Measurements from ENCODE around the gene PRRX2.

DNA sequence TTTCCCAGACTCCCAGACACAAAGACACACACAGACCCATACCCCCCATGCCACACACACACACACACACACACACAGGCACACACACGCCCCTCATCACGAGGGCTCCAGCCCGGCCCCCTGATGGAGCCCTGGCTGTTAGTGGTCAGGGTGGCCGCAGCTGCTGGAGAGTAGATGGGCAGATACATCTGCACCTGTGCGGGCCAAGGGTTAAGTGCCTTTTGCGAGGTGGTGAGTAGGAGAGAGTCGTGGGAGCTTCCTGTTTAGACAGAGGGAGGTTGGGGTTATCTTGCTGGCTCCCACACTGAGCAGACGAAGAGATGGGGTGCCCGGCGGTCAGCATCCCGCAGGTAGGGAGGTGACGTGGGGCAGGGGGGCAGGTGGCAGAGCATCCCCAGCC, 8.2 kb downstream of the PRRX2 start:
- TF ChIP-seq, protein P1, sequence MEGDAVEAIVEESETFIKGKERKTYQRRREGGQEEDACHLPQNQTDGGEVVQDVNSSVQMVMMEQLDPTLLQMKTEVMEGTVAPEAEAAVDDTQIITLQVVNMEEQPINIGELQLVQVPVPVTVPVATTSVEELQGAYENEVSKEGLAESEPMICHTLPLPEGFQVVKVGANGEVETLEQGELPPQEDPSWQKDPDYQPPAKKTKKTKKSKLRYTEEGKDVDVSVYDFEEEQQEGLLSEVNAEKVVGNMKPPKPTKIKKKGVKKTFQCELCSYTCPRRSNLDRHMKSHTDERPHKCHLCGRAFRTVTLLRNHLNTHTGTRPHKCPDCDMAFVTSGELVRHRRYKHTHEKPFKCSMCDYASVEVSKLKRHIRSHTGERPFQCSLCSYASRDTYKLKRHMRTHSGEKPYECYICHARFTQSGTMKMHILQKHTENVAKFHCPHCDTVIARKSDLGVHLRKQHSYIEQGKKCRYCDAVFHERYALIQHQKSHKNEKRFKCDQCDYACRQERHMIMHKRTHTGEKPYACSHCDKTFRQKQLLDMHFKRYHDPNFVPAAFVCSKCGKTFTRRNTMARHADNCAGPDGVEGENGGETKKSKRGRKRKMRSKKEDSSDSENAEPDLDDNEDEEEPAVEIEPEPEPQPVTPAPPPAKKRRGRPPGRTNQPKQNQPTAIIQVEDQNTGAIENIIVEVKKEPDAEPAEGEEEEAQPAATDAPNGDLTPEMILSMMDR (conservative IDR thresholded peaks at IDR 0.05; ENCODE audit: low read depth, low read length) = no peak
- TF ChIP-seq EZH2 (IDR thresholded peaks at IDR 0.05; ENCODE audit: borderline replicate concordance, low read depth, low read length, poor library complexity, severe bottlenecking) = no peak
